Muscle of arm (tissue), 14 donors: ENCODE data around the gene GALK2. TPM values are rescaled to one million over a fixed set of nuclear protein-coding genes. Genes with fewer than 3 reads are reported as not detected.

Source experiments
- DNase-seq: peaks from one replicate; pipeline ENCODE4 v3.0.0-alpha.2; 2013
- long read RNA-seq, 11 donors: transcript quantifications; one replicate each; lab custom pipeline, GENCODE V29; 2026
- polyA plus RNA-seq, 12 donors: library from polyadenylated mRNA; unstranded; fragments of 120-200 nt; gene quantifications; one replicate each; pipeline ENCODE4 v1.2.1, GENCODE V29; 2013; ENCODE audit not compliant: insufficient read length in 12 of 12

GALK2 gene
- 10 to 100 TPM in 11 of 12 donors, not detected in 1; 10.6 to 19.7 (median 15.3) TPM for polyA plus RNA-seq
- long read RNA-seq, donor 1, full-length matches to known transcripts: 6 of 6 reads
- long read RNA-seq, donor 1, partial matches to known transcripts: 0 of 6 reads
- long read RNA-seq, donor 1, other reads (novel, unspliced or antisense): 0 of 6 reads
- long read RNA-seq, donor 2, full-length matches to known transcripts: 2 of 2 reads
- long read RNA-seq, donor 2, partial matches to known transcripts: 0 of 2 reads
- long read RNA-seq, donor 2, other reads (novel, unspliced or antisense): 0 of 2 reads
- long read RNA-seq, donor 3, full-length matches to known transcripts: 2 of 2 reads
- long read RNA-seq, donor 3, partial matches to known transcripts: 0 of 2 reads
- long read RNA-seq, donor 3, other reads (novel, unspliced or antisense): 0 of 2 reads
- long read RNA-seq, donor 4: 0 reads
- long read RNA-seq, donor 5, full-length matches to known transcripts: 3 of 3 reads
- long read RNA-seq, donor 5, partial matches to known transcripts: 0 of 3 reads
- long read RNA-seq, donor 5, other reads (novel, unspliced or antisense): 0 of 3 reads
- long read RNA-seq, donor 6, partial matches to known transcripts: 0 of 1 reads
- long read RNA-seq, donor 6, other reads (novel, unspliced or antisense): 0 of 1 reads
- long read RNA-seq, donor 7, full-length matches to known transcripts: 3 of 3 reads
- long read RNA-seq, donor 7, partial matches to known transcripts: 0 of 3 reads
- long read RNA-seq, donor 7, other reads (novel, unspliced or antisense): 0 of 3 reads
- long read RNA-seq, donor 8, full-length matches to known transcripts: 1 of 1 reads
- long read RNA-seq, donor 8, partial matches to known transcripts: 0 of 1 reads
- long read RNA-seq, donor 8, other reads (novel, unspliced or antisense): 0 of 1 reads
- long read RNA-seq, donor 9: 0 reads
- long read RNA-seq, donor 10, full-length matches to known transcripts: 2 of 2 reads
- long read RNA-seq, donor 10, partial matches to known transcripts: 0 of 2 reads
- long read RNA-seq, donor 10, other reads (novel, unspliced or antisense): 0 of 2 reads
- long read RNA-seq, donor 11, full-length matches to known transcripts: 5 of 5 reads
- long read RNA-seq, donor 11, partial matches to known transcripts: 0 of 5 reads
- long read RNA-seq, donor 11, other reads (novel, unspliced or antisense): 0 of 5 reads

- peak; percentile 89 for DNase-seq
Measured at GRCh38 chr15:49169880-49170597, at the start of gene GALK2. GALK2 (plus strand) TSS chr15:49170247; CDS start chr15:49170323, 76 bp downstream.

DNA sequence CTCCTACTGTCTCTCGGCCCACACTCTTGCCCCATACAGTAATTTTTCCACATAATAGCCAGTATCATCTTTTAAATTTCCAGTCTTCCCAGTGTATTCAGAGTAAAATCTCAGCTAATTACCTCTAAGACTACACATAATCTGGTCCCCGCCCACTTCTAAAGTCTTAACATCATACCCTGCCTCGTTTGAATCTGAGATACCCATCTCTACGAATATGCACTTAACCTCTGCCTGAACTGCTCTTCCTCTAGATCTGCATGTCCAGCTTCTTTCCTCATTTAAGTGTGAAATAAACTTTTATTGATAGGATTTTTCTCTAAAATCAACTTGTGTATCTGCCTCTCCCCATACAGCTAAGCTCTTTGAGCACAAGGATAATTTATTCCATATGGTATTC is 49.2 kb upstream of the GALK2 start:
- DNase-seq: no peak

DNA sequence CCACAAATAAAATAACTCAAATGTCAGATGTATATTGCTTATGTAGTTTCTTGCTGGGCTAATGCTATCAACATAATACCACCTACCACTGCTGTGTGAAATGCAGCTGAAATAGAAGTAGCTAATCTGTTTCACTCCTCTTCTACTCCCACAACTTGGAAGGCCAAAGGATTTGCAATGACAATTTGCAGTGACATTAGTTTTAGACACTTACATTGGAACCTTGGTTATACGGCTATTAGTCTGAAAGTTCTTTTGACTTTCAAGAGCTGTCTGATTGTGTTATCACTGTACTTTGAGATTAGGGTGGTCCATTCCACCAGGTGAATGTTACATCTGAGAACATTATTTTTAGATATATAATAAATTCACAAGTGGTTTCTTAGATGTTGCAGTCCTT is 48.1 kb upstream of the GALK2 start:
- DNase-seq: no peak

DNA sequence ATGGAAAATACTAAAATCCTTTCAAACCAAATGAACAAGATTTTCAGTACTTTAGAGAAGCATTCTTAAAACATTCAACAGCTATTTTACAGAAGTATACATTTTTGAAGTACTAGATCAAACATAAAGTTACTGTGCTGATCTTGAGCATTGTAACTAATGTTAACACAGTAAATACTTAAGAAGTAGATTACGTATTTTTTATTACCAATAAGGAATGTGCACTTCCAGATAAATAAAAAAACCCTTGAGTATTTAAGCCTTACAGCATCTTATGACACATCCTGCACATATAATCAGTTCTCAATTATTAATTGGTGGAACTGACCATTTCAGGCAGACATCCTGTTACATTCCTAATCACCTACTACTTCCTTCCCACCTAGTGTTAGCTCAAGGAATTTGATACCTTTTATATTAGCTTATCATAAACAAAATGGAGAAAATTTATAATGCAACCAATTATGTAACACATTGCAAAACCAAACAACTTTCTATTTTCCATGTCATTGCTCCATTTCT is 47.4 kb upstream of the GALK2 start:
- DNase-seq: no peak

DNA sequence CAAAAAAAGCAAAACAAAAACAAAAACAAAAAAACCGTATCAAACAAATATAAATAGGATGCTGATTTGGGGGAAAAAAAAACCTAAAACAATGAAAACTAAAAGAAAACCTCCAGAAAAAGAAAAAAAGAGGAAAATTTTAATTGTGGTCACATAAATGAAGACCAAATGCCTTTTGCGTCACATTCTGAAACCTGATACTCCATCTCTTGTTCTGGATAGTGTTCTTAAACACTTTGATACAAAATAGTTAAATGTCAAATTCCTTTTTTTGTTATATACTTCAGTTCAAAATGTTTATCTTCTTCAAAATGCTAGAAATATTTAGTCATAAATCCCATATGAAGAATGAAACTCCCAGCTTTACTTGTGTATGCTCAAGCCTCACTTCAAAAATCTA is 45.7 kb upstream of the GALK2 start:
- no peak for DNase-seq

GRCh38 chr15:49131403-49131802 is 38.6 kb upstream of the GALK2 start:
- DNase-seq: no peak

DNA sequence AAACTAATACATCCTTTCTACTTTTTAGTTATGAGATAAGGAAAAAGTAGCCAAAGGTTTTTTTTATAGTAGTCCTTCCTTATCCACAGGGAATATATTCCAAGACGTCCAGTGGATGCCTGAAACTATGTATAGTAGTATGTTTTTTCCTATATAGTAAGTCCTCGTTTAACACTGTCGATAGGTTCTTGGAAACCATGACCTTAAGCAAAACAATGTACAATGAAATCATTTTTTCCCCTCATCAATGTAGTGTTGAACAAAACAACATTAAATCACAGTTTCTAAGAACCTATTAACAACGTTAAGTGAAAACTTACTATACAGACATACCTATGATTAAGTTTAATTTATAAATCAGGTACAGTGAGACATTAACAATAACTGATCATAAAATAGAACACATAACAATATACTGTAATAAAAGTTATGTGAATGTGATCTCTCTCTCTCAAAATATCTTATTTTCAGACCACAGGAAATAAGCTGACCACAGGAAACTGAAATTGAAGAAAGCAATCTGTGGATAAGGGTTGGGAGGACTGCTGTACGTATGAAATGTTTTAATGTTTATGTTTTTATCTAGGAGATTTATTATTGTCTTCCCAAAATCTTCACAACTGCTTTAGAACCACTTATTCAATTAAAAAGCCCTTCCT is 35.2 kb upstream of the GALK2 start:
- no peak for DNase-seq

DNA sequence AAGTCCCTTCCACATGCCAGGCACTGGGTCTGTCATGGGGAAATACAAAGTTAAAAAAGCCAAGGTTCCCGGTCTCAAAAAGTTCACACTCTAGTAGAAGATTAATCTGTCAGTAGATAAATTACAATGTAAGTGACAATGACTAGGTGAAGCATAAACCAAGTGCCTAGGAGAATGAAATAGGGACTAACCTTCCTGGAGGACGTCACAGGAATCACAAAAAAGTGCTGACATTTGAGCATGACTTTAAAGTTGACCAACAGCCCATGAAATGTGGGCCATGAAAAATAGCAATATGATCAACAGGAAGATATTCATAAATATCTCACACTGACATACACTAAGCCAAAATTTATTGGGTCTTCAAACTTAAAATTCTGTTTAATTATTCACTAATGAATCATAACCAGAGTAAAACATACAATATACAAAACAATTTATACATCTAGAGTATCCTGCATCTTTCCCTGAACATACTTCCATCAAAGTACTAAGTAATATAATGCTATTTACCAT is 34.6 kb upstream of the GALK2 start:
- no peak for DNase-seq

GRCh38 chr15:49135911-49136310 is 34.1 kb upstream of the GALK2 start:
- no peak for DNase-seq

DNA sequence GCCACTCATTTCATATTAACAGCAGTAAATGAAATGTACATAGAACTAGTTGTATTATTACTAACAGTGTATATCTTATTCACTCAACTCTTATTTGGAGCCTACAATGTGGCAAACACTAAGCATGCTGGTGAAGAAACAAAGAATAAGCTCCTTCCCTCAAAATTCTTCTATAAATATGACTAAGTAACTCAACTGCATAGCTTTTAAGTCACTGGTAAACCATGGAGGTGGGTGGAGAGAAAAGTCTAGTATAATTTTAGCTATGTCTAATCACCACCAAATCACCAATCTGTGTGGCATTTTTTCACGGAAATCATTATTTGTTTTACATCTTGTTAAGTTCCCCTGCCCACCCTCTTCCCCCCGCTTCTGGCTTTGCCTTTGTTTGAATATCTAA is 32.2 kb upstream of the GALK2 start:
- no peak for DNase-seq

DNA sequence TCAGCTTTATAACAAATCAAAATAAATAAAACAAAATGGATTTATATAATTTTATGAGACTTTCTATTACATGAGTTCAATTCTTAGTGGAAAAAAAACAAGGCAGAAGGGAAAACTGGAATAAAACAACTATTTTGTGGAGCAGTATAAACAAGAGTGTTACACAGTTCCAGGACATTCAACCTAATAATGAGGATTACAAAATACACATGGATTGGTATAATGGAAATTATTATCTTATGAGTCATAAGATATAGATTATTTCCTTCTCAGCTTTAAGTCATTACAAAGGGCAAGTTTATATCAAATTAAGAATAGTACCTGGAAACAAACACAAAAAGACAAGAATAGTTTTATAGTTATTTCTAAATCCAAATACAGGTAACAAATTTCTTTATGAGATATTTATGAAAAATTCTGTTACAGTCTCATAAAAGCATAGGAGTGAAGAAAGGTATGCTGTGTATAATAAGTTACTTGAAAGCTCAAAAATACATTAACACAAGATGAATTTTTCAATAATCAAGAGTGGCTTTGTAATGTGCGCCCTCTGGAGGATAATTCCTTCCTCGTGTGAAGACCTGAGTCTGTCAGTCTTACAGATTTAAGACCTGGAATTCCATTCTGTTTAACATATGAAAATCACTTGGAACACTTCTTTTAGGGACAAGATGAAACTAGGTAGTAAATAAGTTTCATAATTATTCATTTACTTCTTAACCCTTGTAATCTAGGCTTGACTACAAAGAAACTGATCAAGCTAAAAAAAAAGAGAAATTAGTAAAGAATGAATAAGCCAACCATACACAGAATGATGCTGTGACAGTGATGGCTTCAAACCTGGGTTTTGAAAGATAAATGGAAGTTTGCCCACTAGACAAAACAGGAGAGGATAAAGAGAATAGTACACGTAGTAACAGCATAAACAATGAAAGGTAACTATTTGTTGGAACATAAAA is 24.1 kb upstream of the GALK2 start:
- DNase-seq: peak; percentile 29

GRCh38 chr15:49148298-49148697 is 21.7 kb upstream of the GALK2 start:
- no peak for DNase-seq

GRCh38 chr15:49148727-49149126 is 21.3 kb upstream of the GALK2 start:
- no peak for DNase-seq

- no peak for DNase-seq
Measured at GRCh38 chr15:49151831-49152230, 18.2 kb upstream of the GALK2 start.

DNA sequence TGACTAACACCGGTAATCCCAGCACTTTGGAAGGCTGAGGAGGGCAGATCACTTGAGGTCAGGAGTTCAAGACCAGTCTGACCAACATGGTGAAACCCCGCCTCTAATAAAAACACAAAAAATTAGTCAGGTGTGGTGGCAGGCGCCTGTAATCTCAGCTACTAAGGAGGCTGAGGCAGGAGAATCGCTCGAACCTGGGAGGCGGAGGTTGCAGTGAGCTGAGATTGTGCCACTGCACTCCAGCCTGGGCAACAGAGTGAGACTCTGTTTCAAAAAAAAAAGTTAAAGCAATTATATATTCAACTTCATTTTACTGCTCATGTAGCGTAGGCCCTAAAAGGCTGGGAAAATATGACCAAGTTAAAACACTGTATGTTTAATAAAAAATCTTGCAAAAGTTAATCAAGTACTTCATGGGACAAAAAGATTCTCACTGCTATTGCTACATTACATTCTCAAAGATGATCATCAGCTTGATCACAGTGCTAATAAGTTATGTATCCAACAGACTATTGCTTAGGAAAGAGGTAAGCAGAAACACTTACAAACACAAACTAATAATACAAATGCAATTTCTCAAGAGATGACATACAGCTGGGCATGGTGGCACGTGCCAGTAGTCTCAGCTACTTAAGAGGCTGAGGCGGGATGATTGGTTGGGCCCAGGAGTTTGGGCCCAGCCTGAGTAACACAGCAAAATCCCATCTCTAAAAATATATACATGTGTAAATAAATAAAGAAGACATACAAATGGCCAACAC is 17.3 kb upstream of the GALK2 start:
- DNase-seq: no peak

- DNase-seq: no peak
Measured at GRCh38 chr15:49154359-49154758, 15.7 kb upstream of the GALK2 start.

GRCh38 chr15:49154799-49155109 is 15.3 kb upstream of the GALK2 start:
- no peak for DNase-seq

DNA sequence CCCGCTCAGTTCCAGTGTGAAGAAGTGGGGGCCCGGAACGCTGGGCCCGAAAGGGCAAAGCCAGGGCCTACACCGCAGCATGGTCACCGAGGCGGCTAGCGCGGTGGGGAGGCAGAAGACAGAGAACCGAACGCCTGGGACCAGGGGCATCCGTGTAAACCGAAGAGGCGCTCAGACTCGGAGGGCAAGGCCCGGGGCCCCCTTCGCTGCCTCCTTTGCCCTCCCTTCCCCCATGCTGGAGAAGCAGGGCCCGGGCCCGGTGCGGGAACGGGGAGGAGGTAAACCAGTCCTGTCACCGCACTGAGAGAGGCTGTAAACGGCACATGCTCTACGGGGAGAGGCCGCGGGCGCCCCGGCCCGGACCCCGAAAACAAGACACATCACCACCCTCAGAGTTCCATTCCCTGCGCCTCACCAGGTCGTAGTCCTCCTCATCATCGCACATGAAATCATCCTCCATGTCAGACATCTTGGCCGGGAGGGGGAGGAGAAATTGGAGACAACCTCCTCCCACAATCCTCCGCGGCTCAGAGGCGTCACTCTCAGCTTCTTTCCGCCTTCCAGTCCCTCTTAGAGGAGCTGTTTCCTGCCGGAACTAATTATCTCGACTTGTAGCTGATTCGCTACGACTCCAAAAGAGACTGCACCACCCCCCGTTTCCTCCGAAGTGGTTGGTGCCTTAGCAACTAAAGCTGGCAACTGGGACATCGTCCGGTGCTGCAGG is 14.8 kb upstream of the GALK2 start, which contains the start of gene COPS2:
Gene COPS2, minus strand, starts transcription at position 490 of the 724 bp plus-strand sequence. Its CDS starts 21 bp downstream, at position 469.
- DNase-seq: peak; percentile 98
